ENCODE data around the gene CFAP46.

- TF ChIP-seq SMC3 (conservative IDR thresholded peaks at IDR 0.05; ENCODE audit: insufficient read depth, low read depth, low read length) (no peak), CTCF (IDR thresholded peaks at IDR 0.05 in 2 of 3, conservative IDR thresholded peaks at IDR 0.05 in 1 of 3; ENCODE audit: insufficient read depth in 2 of 3, low read depth in 1 of 3, low read length in 3 of 3) (no peak), POLR2AphosphoS2 (IDR thresholded peaks at IDR 0.05; ENCODE audit: low read length) (no peak), TCF7 (IDR thresholded peaks at IDR 0.05; ENCODE audit: borderline replicate concordance) (no peak), POLR2A (conservative IDR thresholded peaks at IDR 0.05) (no peak)
These were observed 145.5 kb downstream of the CFAP46 start for GRCh38 chr10:132796846-132797245.
